Astrocyte of the cerebellum (primary cell): ENCODE data around the gene TWSG1.

Experiments used
- DNase-seq: peaks from one replicate; pipeline ENCODE4 v3.0.0-alpha.2; 2011; ENCODE audit warnings: low read depth
- H3K4me3 ChIP-seq: 2 replicates; pipeline ENCODE4 v1.5.1; 2011; ENCODE audit warnings: mild to moderate bottlenecking, low read depth, low read length, moderate library complexity
- CTCF ChIP-seq: IDR thresholded peaks from 2 replicates; pipeline ENCODE4 v1.5.1; 2012; ENCODE audit warnings: low read length, low read depth, moderate library complexity, mild to moderate bottlenecking; ENCODE audit errors: missing control alignments
- in situ Hi-C: cut with HindIII; loops from 2 replicates; pipeline ENCODE4 v1.10.0; 2017; ENCODE audit warnings: low sequenced_read_pairs

Gene TWSG1

GRCh38 chr18:9334329-9334972, at the start of gene TWSG1:
Gene TWSG1 (plus strand): TSS chr18:9334773. CDS start chr18:9337230, 2,457 bp downstream.
- TF ChIP-seq CTCF = peak; percentile 29
- peak; percentile 83 for DNase-seq
- H3K4me3 ChIP-seq = peak within 1 kb of the TSS; percentile 75
- in situ Hi-C loops = no loop called here

GRCh38 chr18:9285604-9286003, 49.0 kb upstream of the TWSG1 start:
- H3K4me3 ChIP-seq = no peak overlapping the region
- no peak for DNase-seq
- TF ChIP-seq CTCF = no peak
- in situ Hi-C loops = no loop called here

- no peak for DNase-seq
- no peak for TF ChIP-seq CTCF
- in situ Hi-C loops = no loop called here
- H3K4me3 ChIP-seq = no peak overlapping the region
Measured at GRCh38 chr18:9287036-9287435, 47.5 kb upstream of the TWSG1 start.

- in situ Hi-C loops = no loop called here
- no peak for DNase-seq
- TF ChIP-seq CTCF = no peak
Measured at GRCh38 chr18:9289698-9290097, 44.9 kb upstream of the TWSG1 start.

GRCh38 chr18:9290156-9290555, 44.4 kb upstream of the TWSG1 start:
- no peak for TF ChIP-seq CTCF
- in situ Hi-C loops = no loop called here
- DNase-seq = no peak
- H3K4me3 ChIP-seq = no peak overlapping the region

More at GRCh38 chr18:9289698-9290097, 44.9 kb upstream of the TWSG1 start:
- no peak overlapping the region for H3K4me3 ChIP-seq

GRCh38 chr18:9292047-9292446, 42.5 kb upstream of the TWSG1 start:
- H3K4me3 ChIP-seq = no peak overlapping the region
- TF ChIP-seq CTCF = no peak
- no peak for DNase-seq
- in situ Hi-C loops = no loop called here

GRCh38 chr18:9293948-9294347, 40.6 kb upstream of the TWSG1 start:
- in situ Hi-C loops = no loop called here

More at GRCh38 chr18:9293948-9294347, 40.6 kb upstream of the TWSG1 start:
- H3K4me3 ChIP-seq = no peak overlapping the region
- DNase-seq = no peak
- TF ChIP-seq CTCF = no peak
